Thyroid gland (tissue), 4 donors: ENCODE measurements around the gene ULK3. TPM values are rescaled to one million over a fixed set of nuclear protein-coding genes. Genes with fewer than 3 reads are reported as not detected.

Experiments used
- DNase-seq, 2 donors: peaks; one replicate each; pipeline ENCODE4 v3.0.0-alpha.2; 2019
- H3K27ac ChIP-seq, 3 donors: fragments of 200-600 bp; sonication (generic); 1 replicate in 2 of 3; 2 replicates in 1 of 3; pipeline ENCODE4 v1.5.1; 2016 to 2019; ENCODE audit warnings: mild to moderate bottlenecking in 1 of 3, moderate library complexity in 1 of 3
- H3K27me3 ChIP-seq: fragments of 200-600 bp; sonication (generic); one replicate; pipeline ENCODE4 v1.5.1; 2019
- H3K36me3 ChIP-seq, 2 donors: fragments of 200-600 bp; sonication (generic); one replicate each; pipeline ENCODE4 v1.5.1; 2016 to 2019
- H3K4me1 ChIP-seq, 2 donors: fragments of 200-600 bp; sonication (generic); one replicate each; pipeline ENCODE4 v1.5.1; 2017 to 2019
- H3K4me3 ChIP-seq, 3 donors: fragments of 200-600 bp; sonication (generic); replicated peaks in 1 of 3; 1 replicate in 2 of 3; 2 replicates in 1 of 3; pipeline ENCODE4 v1.5.1; 2016; ENCODE audit warnings: mild to moderate bottlenecking in 1 of 3
- H3K9me3 ChIP-seq: fragments of 200-600 bp; sonication (generic); one replicate; pipeline ENCODE4 v1.5.1; 2017
- POLR2A ChIP-seq, 2 donors: fragments of 450-650 bp; IDR thresholded peaks; one replicate each; pipeline ENCODE4 v1.6.1; 2017; ENCODE audit warnings: antibody characterized with exemption in 2 of 2, mild to moderate bottlenecking in 2 of 2, moderate library complexity in 1 of 2
- WGBS, 2 donors: methylation state at CpG; one replicate each; pipeline ENCODE4 v1.1.5; 2017; 5-methylcytosine and 5-hydroxymethylcytosine counted together
- intact Hi-C: fragments of 100-400 bp; cut with DNase I; formaldehyde crosslinking; loops from one replicate; pipeline ENCODE4 v1.15.1; 2023
- total RNA-seq, 4 donors: library from RNA; depleted of rRNA; stranded (reverse); fragments of >200 nt; gene quantifications; one replicate each; pipeline ENCODE4 v1.2.3, GENCODE V29; 2016
- TF ChIP-seq, protein P1 (sequence below), 6 experiments: fragments of 200-600 bp in 3 of 6; fragments of 450-650 bp in 3 of 6; sonication (generic) in 3 of 6; IDR thresholded peaks; one replicate each; pipeline ENCODE4 v1.5.1; 2016 to 2019; ENCODE audit warnings: antibody characterized with exemption in 6 of 6, mild to moderate bottlenecking in 2 of 6, inconsistent platforms in 1 of 6, moderate library complexity in 1 of 6

ULK3 gene
- total RNA-seq, 4 donors from 2014 or later, result 40.9 to 91.1 (median 74.7) TPM

GRCh38 chr15:74850393-74850792 is 7.4 kb upstream of the ULK3 start:
- no peak for DNase-seq
- Histone ChIP-seq H3K36me3 (peaks cover 47 to 49% of the 10 kb centered on the region in 2 donors), H3K27me3 (no peaks in the 10 kb centered on the region), H3K4me3 (no peak overlapping the region), H3K4me1 (peaks cover 14 to 18% of the 10 kb centered on the region in 2 donors), H3K27ac (no peak overlapping the region), H3K9me3 (no peaks in the 10 kb centered on the region)
- intact Hi-C loops, result no loop called here
- no peak for TF ChIP-seq POLR2A (IDR thresholded peaks at IDR 0.05)
- TF ChIP-seq, protein P1, sequence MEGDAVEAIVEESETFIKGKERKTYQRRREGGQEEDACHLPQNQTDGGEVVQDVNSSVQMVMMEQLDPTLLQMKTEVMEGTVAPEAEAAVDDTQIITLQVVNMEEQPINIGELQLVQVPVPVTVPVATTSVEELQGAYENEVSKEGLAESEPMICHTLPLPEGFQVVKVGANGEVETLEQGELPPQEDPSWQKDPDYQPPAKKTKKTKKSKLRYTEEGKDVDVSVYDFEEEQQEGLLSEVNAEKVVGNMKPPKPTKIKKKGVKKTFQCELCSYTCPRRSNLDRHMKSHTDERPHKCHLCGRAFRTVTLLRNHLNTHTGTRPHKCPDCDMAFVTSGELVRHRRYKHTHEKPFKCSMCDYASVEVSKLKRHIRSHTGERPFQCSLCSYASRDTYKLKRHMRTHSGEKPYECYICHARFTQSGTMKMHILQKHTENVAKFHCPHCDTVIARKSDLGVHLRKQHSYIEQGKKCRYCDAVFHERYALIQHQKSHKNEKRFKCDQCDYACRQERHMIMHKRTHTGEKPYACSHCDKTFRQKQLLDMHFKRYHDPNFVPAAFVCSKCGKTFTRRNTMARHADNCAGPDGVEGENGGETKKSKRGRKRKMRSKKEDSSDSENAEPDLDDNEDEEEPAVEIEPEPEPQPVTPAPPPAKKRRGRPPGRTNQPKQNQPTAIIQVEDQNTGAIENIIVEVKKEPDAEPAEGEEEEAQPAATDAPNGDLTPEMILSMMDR (IDR thresholded peaks at IDR 0.05), result no peak
- WGBS, 2 donors, result 98 to 100% methylated on average over 4 of the region's 4 CpGs

DNA sequence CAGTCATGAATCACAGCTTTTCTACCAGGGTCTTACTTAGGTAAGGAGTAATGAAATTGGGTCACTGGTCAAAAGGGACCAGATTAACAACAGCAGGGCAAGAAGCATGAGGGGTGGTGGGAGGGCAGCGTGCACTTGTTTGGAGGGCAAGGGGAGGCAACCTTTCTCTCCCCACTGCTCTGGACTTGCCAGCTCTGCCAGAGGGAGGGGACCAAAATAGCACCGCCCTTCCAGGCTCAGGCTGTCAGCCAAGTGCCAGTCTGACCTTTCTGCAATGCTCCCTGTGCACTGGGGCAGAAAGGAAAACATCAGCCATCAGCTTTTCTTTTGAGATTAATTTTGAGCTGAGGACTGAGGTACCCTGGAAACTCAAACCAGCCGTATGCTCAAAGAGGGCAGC is 4.5 kb upstream of the ULK3 start:
- Histone ChIP-seq H3K4me1 (peaks cover 15 to 25% of the 10 kb centered on the region in 2 donors), H3K27me3 (no peaks in the 10 kb centered on the region), H3K4me3 (no peak overlapping the region), H3K9me3 (no peaks in the 10 kb centered on the region), H3K36me3 (peaks cover 33 to 41% of the 10 kb centered on the region in 2 donors), H3K27ac (peak overlapping the region; percentile 28 to 65 (median 53))
- WGBS, 2 donors, result 21 to 55% methylated on average over 3 of the region's 3 CpGs
- intact Hi-C loops, result no loop called here
- peak; percentile 84 to 85 for DNase-seq
- TF ChIP-seq POLR2A (IDR thresholded peaks at IDR 0.05), result no peak
- TF ChIP-seq, protein P1 (IDR thresholded peaks at IDR 0.05), result no peak

- no peaks in the 10 kb centered on the region for H3K9me3 ChIP-seq
- WGBS, 2 donors, result 87 to 90% methylated on average over 4 of the region's 4 CpGs
- peak overlapping the region in 1 of 3 donors; percentile 38 for H3K27ac ChIP-seq
- intact Hi-C loops, result no loop called here
- H3K4me1 ChIP-seq, result peaks cover 29 to 40% of the 10 kb centered on the region in 2 donors
- H3K4me3 ChIP-seq, result no peak overlapping the region
- peaks cover 15 to 26% of the 10 kb centered on the region in 2 donors for H3K36me3 ChIP-seq
- DNase-seq, result no peak
- TF ChIP-seq, protein P1 (IDR thresholded peaks at IDR 0.05), result no peak
- no peak for TF ChIP-seq POLR2A (IDR thresholded peaks at IDR 0.05)
- no peaks in the 10 kb centered on the region for H3K27me3 ChIP-seq
These were observed 2.6 kb upstream of the ULK3 start for GRCh38 chr15:74845581-74845980.

- Histone ChIP-seq H3K9me3 (no peaks in the 10 kb centered on the region), H3K4me1 (peaks cover 29 to 40% of the 10 kb centered on the region in 2 donors), H3K27me3 (no peaks in the 10 kb centered on the region), H3K36me3 (peaks cover 11 to 24% of the 10 kb centered on the region in 2 donors), H3K27ac (no peak overlapping the region), H3K4me3 (no peak overlapping the region)
- no peak for TF ChIP-seq POLR2A (IDR thresholded peaks at IDR 0.05)
- TF ChIP-seq, protein P1 (IDR thresholded peaks at IDR 0.05), result no peak
- no peak for DNase-seq
- intact Hi-C loops, result no loop called here
- WGBS, 2 donors, result 90 to 92% methylated on average over 5 of the region's 5 CpGs
These were observed 2.2 kb upstream of the ULK3 start for GRCh38 chr15:74845208-74845568.

GRCh38 chr15:74844319-74845207 is 1.6 kb upstream of the ULK3 start:
- Histone ChIP-seq H3K27me3 (no peaks in the 10 kb centered on the region), H3K9me3 (no peaks in the 10 kb centered on the region), H3K4me1 (peaks cover 29 to 40% of the 10 kb centered on the region in 2 donors), H3K4me3 (no peak overlapping the region), H3K36me3 (peaks cover 10 to 19% of the 10 kb centered on the region in 2 donors), H3K27ac (no peak overlapping the region)
- DNase-seq, result no peak
- intact Hi-C loops, result loop anchor here (5.0 kb wide), 1 partner anchor 48 kb away; the partner anchor contains the start of gene MPI
- 89 to 90% methylated on average over 11 to 12 of the region's 12 CpGs for WGBS, 2 donors
- TF ChIP-seq POLR2A (IDR thresholded peaks at IDR 0.05), result no peak
- TF ChIP-seq, protein P1 (IDR thresholded peaks at IDR 0.05), result no peak
